ENCODE data around the gene ITGA1. TPM values are rescaled to one million over a fixed set of nuclear protein-coding genes. Genes with fewer than 3 reads are reported as not detected.

ITGA1 gene
- total and polyA plus RNA-seq, 11 donors, result 5.5 to 52.0 (median 23.3) TPM

GRCh38 chr5:52801329-52801728, 13.6 kb downstream of the ITGA1 start:
- Histone ChIP-seq H3K9me3 (no peaks in the 10 kb centered on the region), H3K4me3 (peak overlapping the region; percentile 49 to 80 (median 67)), H3K27me3 (no peaks in the 10 kb centered on the region), H3K4me1 (peaks cover 9 to 89% (median 69%) of the 10 kb centered on the region in 12 donors), H3K36me3 (peaks cover 0 to 36% (median 13%) of the 10 kb centered on the region in 9 donors), H3K27ac (peak overlapping the region; percentile 21 to 96 (median 91))
- ATAC-seq (no peak), DNase-seq (no peak)
- WGBS, 4 donors, result 7 to 23% (median 14%) methylated on average over 8 of the region's 8 CpGs
- intact Hi-C loops (cut with DNase I), result loop anchor here in 4 of 10 donors (5.0 to 10.0 kb wide), 3 partner anchors 36 to 116 kb away; no protein-coding TSS in a partner anchor
- TF ChIP-seq, protein P1, sequence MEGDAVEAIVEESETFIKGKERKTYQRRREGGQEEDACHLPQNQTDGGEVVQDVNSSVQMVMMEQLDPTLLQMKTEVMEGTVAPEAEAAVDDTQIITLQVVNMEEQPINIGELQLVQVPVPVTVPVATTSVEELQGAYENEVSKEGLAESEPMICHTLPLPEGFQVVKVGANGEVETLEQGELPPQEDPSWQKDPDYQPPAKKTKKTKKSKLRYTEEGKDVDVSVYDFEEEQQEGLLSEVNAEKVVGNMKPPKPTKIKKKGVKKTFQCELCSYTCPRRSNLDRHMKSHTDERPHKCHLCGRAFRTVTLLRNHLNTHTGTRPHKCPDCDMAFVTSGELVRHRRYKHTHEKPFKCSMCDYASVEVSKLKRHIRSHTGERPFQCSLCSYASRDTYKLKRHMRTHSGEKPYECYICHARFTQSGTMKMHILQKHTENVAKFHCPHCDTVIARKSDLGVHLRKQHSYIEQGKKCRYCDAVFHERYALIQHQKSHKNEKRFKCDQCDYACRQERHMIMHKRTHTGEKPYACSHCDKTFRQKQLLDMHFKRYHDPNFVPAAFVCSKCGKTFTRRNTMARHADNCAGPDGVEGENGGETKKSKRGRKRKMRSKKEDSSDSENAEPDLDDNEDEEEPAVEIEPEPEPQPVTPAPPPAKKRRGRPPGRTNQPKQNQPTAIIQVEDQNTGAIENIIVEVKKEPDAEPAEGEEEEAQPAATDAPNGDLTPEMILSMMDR (IDR thresholded peaks at IDR 0.05), result no peak
- TF ChIP-seq POLR2A (IDR thresholded peaks at IDR 0.05), result no peak

- TF ChIP-seq POLR2A (IDR thresholded peaks at IDR 0.05), result no peak
- TF ChIP-seq, protein P1 (IDR thresholded peaks at IDR 0.05), result no peak
- no peak for DNase-seq
- Histone ChIP-seq H3K4me1 (peaks cover 7 to 90% (median 73%) of the 10 kb centered on the region in 12 donors), H3K27me3 (no peaks in the 10 kb centered on the region), H3K9me3 (no peaks in the 10 kb centered on the region), H3K36me3 (peaks cover 0 to 36% (median 13%) of the 10 kb centered on the region in 9 donors), H3K4me3 (peak overlapping the region; percentile 18 to 80 (median 67)), H3K27ac (peak overlapping the region in 11 of 12 donors; percentile 3 to 96 (median 90))
- no peak for ATAC-seq
- WGBS, 4 donors, result 49 to 67% (median 60%) methylated on average over 2 of the region's 2 CpGs
- intact Hi-C loops (cut with DNase I), result loop anchor here in 4 of 10 donors (5.0 to 10.0 kb wide), 3 partner anchors 35 to 115 kb away; no protein-coding TSS in a partner anchor
Measured at GRCh38 chr5:52802272-52802973, 14.7 kb downstream of the ITGA1 start.

- H3K27me3 ChIP-seq, result no peaks in the 10 kb centered on the region
- intact Hi-C loops (cut with DNase I), result loop anchor here in 4 of 10 donors (5.0 to 10.0 kb wide), 3 partner anchors 34 to 114 kb away; no protein-coding TSS in a partner anchor
- peak overlapping the region in 9 of 12 donors; percentile 3 to 96 (median 88) for H3K27ac ChIP-seq
- 37 to 57% (median 40%) methylated on average over 6 of the region's 6 CpGs for WGBS, 4 donors
- H3K9me3 ChIP-seq, result no peaks in the 10 kb centered on the region
- no peak for TF ChIP-seq POLR2A (IDR thresholded peaks at IDR 0.05)
- TF ChIP-seq, protein P1 (IDR thresholded peaks at IDR 0.05), result no peak
- no peak for ATAC-seq
- no peak for DNase-seq
- H3K4me3 ChIP-seq, result peak overlapping the region in 10 of 12 donors; percentile 18 to 80 (median 68)
- peaks cover 0 to 36% (median 13%) of the 10 kb centered on the region in 9 donors for H3K36me3 ChIP-seq
- H3K4me1 ChIP-seq, result peaks cover 7 to 88% (median 75%) of the 10 kb centered on the region in 12 donors
Measured at GRCh38 chr5:52802974-52803336, 15.2 kb downstream of the ITGA1 start.

DNA sequence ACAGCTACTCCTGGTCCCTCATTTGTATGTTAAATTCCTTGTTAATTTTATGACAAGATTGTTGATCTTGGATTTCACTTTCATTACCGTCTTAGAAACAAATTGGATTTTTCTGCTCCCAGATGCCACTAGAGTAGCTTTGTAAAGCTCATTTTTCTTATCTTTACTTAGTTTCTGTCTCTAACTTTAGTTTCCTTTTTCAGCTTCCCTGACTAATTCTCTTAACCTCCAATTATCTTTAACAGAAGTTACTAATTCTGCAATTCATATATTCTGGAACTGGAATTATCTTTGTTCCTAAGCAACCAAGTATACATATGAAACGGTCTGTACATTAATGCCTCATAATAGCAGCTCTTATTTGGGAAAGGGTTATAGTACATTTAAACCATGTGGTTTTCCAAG, 16.7 kb downstream of the ITGA1 start:
- Histone ChIP-seq H3K4me1 (peaks cover 7 to 88% (median 68%) of the 10 kb centered on the region in 12 donors), H3K36me3 (peaks cover 0 to 36% (median 13%) of the 10 kb centered on the region in 9 donors), H3K27me3 (no peaks in the 10 kb centered on the region), H3K27ac (peak overlapping the region in 9 of 12 donors; percentile 4 to 96 (median 16)), H3K4me3 (peak overlapping the region in 6 of 12 donors; percentile 2 to 80 (median 40)), H3K9me3 (no peaks in the 10 kb centered on the region)
- ATAC-seq, result no peak
- DNase-seq, result no peak
- no peak for TF ChIP-seq POLR2A (IDR thresholded peaks at IDR 0.05)
- TF ChIP-seq, protein P1 (IDR thresholded peaks at IDR 0.05), result no peak
- WGBS, 4 donors, result 40 to 51% (median 46%) methylated on average over 2 of the region's 2 CpGs
- intact Hi-C loops (cut with DNase I), result loop anchor here in 4 of 10 donors (5.0 to 10.0 kb wide), 3 partner anchors 33 to 113 kb away; no protein-coding TSS in a partner anchor
